ENCODE data around the gene SLC30A1.

Gene SLC30A1

DNA sequence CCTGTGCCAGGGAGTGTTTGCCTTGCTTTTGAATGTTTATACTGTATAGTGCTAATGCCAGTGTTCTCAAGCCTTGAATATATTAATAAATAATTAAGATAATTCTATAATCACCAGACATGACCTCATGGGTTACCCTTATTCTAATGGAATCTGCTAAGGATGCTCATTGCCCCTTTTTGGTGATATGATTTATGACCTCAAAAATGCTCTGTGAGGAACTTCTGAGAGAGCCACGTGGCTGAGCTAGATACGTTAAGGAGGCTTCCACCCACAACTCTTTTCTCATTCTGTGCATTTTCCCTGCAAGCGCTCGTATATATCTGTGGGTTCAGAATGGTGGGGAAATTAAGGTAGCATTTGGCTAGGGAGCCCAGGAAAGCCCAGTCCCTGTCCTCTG is 19.6 kb upstream of the SLC30A1 start:
- TF ChIP-seq, protein P1, sequence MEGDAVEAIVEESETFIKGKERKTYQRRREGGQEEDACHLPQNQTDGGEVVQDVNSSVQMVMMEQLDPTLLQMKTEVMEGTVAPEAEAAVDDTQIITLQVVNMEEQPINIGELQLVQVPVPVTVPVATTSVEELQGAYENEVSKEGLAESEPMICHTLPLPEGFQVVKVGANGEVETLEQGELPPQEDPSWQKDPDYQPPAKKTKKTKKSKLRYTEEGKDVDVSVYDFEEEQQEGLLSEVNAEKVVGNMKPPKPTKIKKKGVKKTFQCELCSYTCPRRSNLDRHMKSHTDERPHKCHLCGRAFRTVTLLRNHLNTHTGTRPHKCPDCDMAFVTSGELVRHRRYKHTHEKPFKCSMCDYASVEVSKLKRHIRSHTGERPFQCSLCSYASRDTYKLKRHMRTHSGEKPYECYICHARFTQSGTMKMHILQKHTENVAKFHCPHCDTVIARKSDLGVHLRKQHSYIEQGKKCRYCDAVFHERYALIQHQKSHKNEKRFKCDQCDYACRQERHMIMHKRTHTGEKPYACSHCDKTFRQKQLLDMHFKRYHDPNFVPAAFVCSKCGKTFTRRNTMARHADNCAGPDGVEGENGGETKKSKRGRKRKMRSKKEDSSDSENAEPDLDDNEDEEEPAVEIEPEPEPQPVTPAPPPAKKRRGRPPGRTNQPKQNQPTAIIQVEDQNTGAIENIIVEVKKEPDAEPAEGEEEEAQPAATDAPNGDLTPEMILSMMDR (IDR thresholded peaks at IDR 0.05) = no peak
- Histone ChIP-seq H3K9me3 (no peaks in the 10 kb centered on the region), H3K36me3 (no peaks in the 10 kb centered on the region), H3K27ac (no peak overlapping the region), H3K27me3 (no peaks in the 10 kb centered on the region), H3K4me1 (no peaks in the 10 kb centered on the region), H3K4me3 (no peak overlapping the region)
- no peak for DNase-seq
- intact Hi-C loops (cut with DNase I; ENCODE audit: low total_unique reads) = no loop called here

GRCh38 chr1:211596418-211597181 is 17.6 kb upstream of the SLC30A1 start:
- TF ChIP-seq, protein P1 (IDR thresholded peaks at IDR 0.05) = no peak
- Histone ChIP-seq H3K4me1 (peaks cover 0 to 12% (median 8%) of the 10 kb centered on the region in 4 donors), H3K27ac (no peak overlapping the region), H3K4me3 (no peak overlapping the region), H3K36me3 (no peaks in the 10 kb centered on the region), H3K27me3 (no peaks in the 10 kb centered on the region), H3K9me3 (no peaks in the 10 kb centered on the region)
- intact Hi-C loops (cut with DNase I; ENCODE audit: low total_unique reads) = no loop called here
- DNase-seq = no peak

DNA sequence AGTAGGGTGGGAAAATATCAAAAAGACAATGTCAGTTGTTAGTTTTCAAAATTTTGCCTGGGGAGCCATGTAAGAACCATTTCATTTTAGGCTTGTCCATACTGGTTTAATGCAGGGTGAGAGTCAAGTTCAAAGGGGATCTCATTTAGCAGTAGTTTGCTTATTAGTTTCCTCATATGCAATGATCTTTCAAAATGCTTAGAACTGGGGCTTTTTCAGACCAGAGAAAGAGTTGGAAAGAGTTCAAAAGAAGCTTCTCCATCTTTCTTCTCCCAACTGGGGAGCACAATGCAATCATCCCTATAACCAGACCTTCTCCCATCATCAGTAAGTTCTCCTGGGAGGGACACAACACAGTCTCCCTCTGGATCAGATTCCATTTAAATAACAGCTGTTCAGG is 16.5 kb upstream of the SLC30A1 start:
- DNase-seq = no peak
- TF ChIP-seq, protein P1 (IDR thresholded peaks at IDR 0.05) = no peak
- intact Hi-C loops (cut with DNase I; ENCODE audit: low total_unique reads) = no loop called here

GRCh38 chr1:211591980-211592493 is 13.1 kb upstream of the SLC30A1 start:
- intact Hi-C loops (cut with DNase I; ENCODE audit: low total_unique reads) = no loop called here
- no peaks in the 10 kb centered on the region for H3K27me3 ChIP-seq
- TF ChIP-seq, protein P1 (IDR thresholded peaks at IDR 0.05) = no peak
- no peaks in the 10 kb centered on the region for H3K9me3 ChIP-seq
- no peak overlapping the region for H3K4me3 ChIP-seq
- no peaks in the 10 kb centered on the region for H3K36me3 ChIP-seq
- peak overlapping the region; percentile 12 to 39 for H3K27ac ChIP-seq
- no peak for DNase-seq
- peaks cover 0 to 36% (median 11%) of the 10 kb centered on the region in 4 donors for H3K4me1 ChIP-seq

More for the DNA sequence above, 16.5 kb upstream of the SLC30A1 start:
- Histone ChIP-seq H3K27me3 (no peaks in the 10 kb centered on the region), H3K27ac (no peak overlapping the region), H3K9me3 (no peaks in the 10 kb centered on the region), H3K4me1 (peaks cover 0 to 23% (median 10%) of the 10 kb centered on the region in 4 donors), H3K36me3 (no peaks in the 10 kb centered on the region), H3K4me3 (no peak overlapping the region)

GRCh38 chr1:211589782-211590721 is 11.1 kb upstream of the SLC30A1 start:
- peak overlapping the region; percentile 40 to 45 for H3K27ac ChIP-seq

More at GRCh38 chr1:211589782-211590721, 11.1 kb upstream of the SLC30A1 start:
- intact Hi-C loops (cut with DNase I; ENCODE audit: low total_unique reads) = loop anchor here (10.0 kb wide), 1 partner anchor 265 kb away; the partner anchor contains the start of gene TRAF5
- H3K4me3 ChIP-seq = no peak overlapping the region
- H3K9me3 ChIP-seq = no peaks in the 10 kb centered on the region
- H3K36me3 ChIP-seq = no peaks in the 10 kb centered on the region
- H3K4me1 ChIP-seq = peaks cover 0 to 36% (median 11%) of the 10 kb centered on the region in 4 donors
- TF ChIP-seq, protein P1 (IDR thresholded peaks at IDR 0.05) = no peak
- peak; percentile 91 to 92 for DNase-seq
- H3K27me3 ChIP-seq = no peaks in the 10 kb centered on the region
